Aorta (tissue), 5 donors: ENCODE data around the gene CDK5RAP3. TPM values are rescaled to one million over a fixed set of nuclear protein-coding genes. Genes with fewer than 3 reads are reported as not detected.
A peak's percentile ranks its signal among the peaks of the same experiment; 100 is the strongest.

ENCODE experiments used
- ATAC-seq: fragments of 200-7000 bp; cut with Tn5 transposase; one replicate; pipeline ENCODE4 v1.9.1; 2022; ENCODE audit warnings: moderate library complexity; ENCODE audit not compliant: low FRiP score
- DNase-seq, 2 donors: peaks; one replicate each; pipeline ENCODE4 v3.0.0-alpha.2; 2020
- H3K27ac ChIP-seq, 2 donors: one replicate each; pipeline ENCODE4 v1.5.1; 2013; ENCODE audit warnings: low read length in 2 of 2, mild to moderate bottlenecking in 2 of 2, moderate library complexity in 2 of 2, control low read depth in 1 of 2, inconsistent platforms in 1 of 2, low read depth in 1 of 2
- H3K27me3 ChIP-seq, 2 donors: one replicate each; pipeline ENCODE4 v1.6.1; 2013; ENCODE audit warnings: control low read depth in 1 of 2, low read length in 1 of 2, mild to moderate bottlenecking in 1 of 2, moderate library complexity in 1 of 2; ENCODE audit not compliant: insufficient read depth in 2 of 2, control insufficient read depth in 1 of 2
- H3K36me3 ChIP-seq, 2 donors: one replicate each; pipeline ENCODE4 v1.6.1; 2013; ENCODE audit warnings: control low read depth in 1 of 2, low read length in 1 of 2, mild to moderate bottlenecking in 1 of 2; ENCODE audit not compliant: insufficient read depth in 2 of 2, control insufficient read depth in 1 of 2
- H3K4me1 ChIP-seq, 2 donors: one replicate each; pipeline ENCODE4 v1.6.1; 2013; ENCODE audit warnings: low read length in 2 of 2, control low read depth in 1 of 2, mild to moderate bottlenecking in 1 of 2, moderate library complexity in 1 of 2; ENCODE audit not compliant: insufficient read depth in 2 of 2, control insufficient read depth in 1 of 2
- H3K4me3 ChIP-seq, 2 donors: one replicate each; pipeline ENCODE4 v1.5.1; 2013; ENCODE audit warnings: low read length in 2 of 2, control low read depth in 1 of 2, mild to moderate bottlenecking in 1 of 2
- H3K9me3 ChIP-seq: one replicate; pipeline ENCODE4 v1.6.1; 2013; ENCODE audit warnings: mild to moderate bottlenecking, low read length; ENCODE audit not compliant: control insufficient read depth
- WGBS, 2 donors: extraction: QIAGEN DNeasy Blood & Tissue Kit; methylation state at CpG; one replicate each; pipeline ENCODE4 v1.1.7; 2013; 5-methylcytosine and 5-hydroxymethylcytosine counted together
- intact Hi-C, 2 donors: fragments of 100-400 bp; cut with DNase I; formaldehyde crosslinking; loops; one replicate each; pipeline versions ENCODE4 v1.14.2 to v1.15.0; 2022
- polyA plus RNA-seq, 2 donors: library from polyadenylated mRNA; stranded (reverse); fragments of 200-250 nt; gene quantifications; one replicate each; pipeline ENCODE4 v1.2.3, GENCODE V29; 2013
- total RNA-seq, 2 donors: library from RNA; stranded (reverse); fragmentation: NEBNext Ultra II Directional; extraction: Animal tissue kit (Norgen Biotek cat#: 25700); gene quantifications; one replicate each; pipeline ENCODE4 v1.2.1, GENCODE V29; 2021
- donor health status: healthy with polysubstance abuse.
- donor health status: Bipolar disorder and iron deficiency.
- donor health status: DM: no; HTN: no; CAD: no.
- donor health status: DM: no; HTN: no; CAD: no.
- donor health status: DM: yes; HTN: yes; CAD: no.

Gene CDK5RAP3
- total and polyA plus RNA-seq, 4 donors, result 66.1 to 679 (median 148) TPM

DNA sequence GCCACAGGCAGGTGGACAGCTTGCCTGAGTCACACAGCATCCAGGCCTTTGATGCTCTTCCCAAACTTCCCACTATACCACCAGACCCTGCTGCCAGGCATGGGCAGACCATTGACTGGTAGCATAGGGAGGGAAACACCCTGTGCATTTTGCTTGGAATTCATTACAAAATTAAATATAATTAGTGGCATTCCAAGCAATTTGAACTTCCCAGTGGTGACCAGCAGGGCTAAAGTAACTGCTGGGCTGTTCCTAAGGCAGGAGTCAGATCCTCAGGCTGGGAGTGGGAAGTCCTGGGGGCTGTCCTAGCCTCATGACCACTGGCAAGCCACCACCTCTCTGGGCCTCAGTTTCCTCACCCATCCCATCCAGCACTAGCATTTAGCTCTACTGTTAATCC, 17.0 kb upstream of the CDK5RAP3 start:
- no peaks in the 10 kb centered on the region for H3K9me3 ChIP-seq
- peaks cover 0 to 2% of the 10 kb centered on the region in 2 donors for H3K36me3 ChIP-seq
- no peaks in the 10 kb centered on the region for H3K27me3 ChIP-seq
- intact Hi-C loops, result no loop called here
- H3K4me1 ChIP-seq, result no peaks in the 10 kb centered on the region
- no peak overlapping the region for H3K27ac ChIP-seq
- DNase-seq, result no peak
- no peak overlapping the region for H3K4me3 ChIP-seq
- no peak for ATAC-seq

DNA sequence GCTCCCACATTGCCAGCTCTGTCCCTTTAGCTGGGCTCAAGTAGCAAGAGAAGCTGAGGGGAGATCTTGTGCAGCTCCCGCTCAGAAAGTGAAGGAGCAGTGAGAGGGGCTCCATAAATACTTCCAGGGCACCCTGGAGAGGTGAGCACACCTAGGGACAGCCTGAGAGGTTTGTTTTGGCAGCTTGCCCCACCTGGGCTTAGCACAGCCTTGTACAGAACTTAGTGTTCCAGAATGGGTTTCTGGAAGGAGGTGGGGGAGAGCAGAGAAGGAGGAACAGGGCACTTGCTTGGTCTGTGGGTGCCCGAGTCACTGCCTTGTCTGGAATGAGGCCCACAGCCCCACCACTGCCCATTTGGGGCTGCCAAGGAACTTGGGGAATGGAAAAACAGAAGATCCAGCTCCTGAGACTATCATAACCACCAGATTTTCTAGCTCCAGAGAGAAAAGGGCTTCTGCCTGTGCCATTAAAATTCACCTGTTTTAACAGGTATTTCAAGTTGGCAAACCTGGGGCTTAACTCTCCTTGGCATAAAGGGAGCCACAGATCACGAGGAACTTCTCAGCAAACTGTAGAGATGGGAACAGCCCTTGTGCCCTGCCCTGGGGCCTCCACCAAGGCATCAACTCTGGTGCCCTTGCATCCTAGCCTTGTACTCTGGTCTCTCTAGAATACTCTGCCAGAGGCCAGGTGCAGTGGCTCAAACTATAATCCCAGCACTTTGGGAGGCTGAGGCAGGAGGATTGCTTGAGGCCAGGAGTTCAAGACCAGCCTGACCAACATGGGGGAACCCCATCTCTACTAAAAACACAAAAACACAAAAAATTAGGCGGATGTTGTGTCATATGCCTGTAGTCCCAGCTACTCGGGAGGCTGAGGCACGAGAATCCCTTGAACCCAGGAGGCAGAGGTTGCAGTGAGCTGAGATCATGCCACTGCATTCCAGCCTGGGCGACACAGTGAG, 15.1 kb upstream of the CDK5RAP3 start:
- H3K36me3 ChIP-seq, result peaks cover 0 to 2% of the 10 kb centered on the region in 2 donors
- DNase-seq (no peak), ATAC-seq (no peak)
- H3K27ac ChIP-seq, result no peak overlapping the region
- intact Hi-C loops, result no loop called here
- 78 to 83% methylated on average over 7 of the region's 7 CpGs for WGBS, 2 donors
- no peaks in the 10 kb centered on the region for H3K4me1 ChIP-seq
- H3K4me3 ChIP-seq, result no peak overlapping the region
- H3K9me3 ChIP-seq, result no peaks in the 10 kb centered on the region
- no peaks in the 10 kb centered on the region for H3K27me3 ChIP-seq

DNA sequence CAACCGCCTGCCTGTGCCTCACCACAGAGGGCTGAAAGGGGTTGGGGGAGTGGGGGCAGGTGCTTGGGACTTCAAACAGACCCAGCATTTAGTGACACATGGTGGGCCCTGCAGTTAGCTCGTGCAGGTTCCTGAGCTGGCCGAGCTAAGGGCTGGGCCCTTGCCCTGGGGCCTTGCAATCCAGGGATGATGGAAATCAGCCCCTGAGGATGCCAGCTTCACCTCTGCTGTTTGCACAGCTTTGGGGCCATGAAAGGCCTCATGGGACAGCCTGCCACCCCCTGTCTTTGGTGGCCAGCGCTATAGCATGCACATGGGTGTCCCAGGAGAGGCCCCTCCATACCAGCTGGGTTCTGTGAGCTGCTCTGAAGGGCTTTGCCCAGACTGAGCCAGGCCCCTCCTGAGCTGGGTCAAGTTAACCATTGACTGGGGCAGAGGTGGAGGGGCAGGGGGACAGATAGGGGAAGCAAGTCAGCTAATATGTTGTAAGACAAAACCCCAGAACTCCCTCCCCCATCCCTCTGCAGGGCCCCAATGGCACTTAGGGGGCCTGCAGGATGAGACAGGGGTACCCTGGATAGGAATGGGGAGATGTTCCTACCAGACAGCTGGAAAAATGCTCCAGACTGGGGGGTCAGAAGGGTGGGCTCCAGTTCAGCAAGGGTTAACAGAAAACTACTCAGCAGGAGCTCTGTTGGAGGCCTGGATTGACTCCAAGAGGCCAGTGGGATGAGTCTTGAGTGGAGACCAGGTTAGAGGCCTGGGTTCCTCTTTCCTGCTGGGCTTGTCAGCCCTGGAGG, 13.9 kb upstream of the CDK5RAP3 start:
- Histone ChIP-seq H3K27me3 (no peaks in the 10 kb centered on the region), H3K4me1 (no peaks in the 10 kb centered on the region), H3K4me3 (no peak overlapping the region), H3K36me3 (peaks cover 0 to 2% of the 10 kb centered on the region in 2 donors), H3K27ac (no peak overlapping the region), H3K9me3 (no peaks in the 10 kb centered on the region)
- WGBS, 2 donors, result 65 to 74% methylated on average over 4 of the region's 4 CpGs
- DNase-seq, result no peak
- intact Hi-C loops, result no loop called here
- ATAC-seq, result no peak

DNA sequence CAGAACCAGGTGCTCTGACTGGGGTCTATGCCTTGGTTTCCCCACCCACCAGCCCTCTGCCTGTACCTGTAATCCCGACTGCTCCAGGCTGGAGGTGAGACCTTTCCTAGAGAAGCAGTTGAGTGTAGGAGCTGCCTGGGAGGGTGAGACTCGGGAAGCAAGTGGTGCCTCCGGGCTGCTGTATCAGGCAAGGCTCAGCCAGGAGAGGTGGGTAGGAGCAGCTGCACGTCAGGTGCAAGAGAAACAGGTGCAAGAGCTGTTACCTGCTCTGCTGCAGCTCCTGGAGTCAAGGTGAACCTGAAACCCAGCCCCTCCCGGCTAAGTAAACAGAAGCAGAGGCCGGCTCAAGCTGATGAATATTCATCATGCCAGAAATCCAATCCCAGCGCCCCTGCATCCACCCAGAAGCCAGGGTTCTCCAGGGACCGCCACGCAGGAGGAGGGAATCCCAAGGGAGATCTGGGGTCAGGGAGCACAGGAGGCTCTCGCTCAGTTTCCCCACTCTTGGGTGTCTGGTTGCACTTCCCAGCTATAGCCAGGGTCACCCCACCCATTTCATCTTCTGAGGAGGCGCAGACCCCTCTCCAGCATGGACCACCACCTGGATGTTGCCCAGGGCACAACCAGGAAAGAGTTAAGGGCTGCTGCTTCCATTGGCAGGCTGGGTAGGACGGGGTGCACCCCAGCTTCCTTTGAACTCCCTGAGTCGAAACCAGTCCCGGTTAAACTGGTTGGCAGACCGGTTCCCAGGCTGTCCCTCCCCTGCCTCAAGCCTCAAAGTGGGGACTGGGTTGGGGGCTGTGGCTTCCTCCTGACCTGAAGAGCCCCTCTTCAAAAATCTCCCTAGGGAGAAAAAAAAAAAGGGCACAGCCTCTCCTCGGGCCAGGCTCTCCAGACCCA, 13.1 kb upstream of the CDK5RAP3 start, which contains the start of gene PRR15L:
Gene PRR15L (minus strand): TSS at position 293 of the 900 bp plus-strand sequence. CDS start 4,649 bp downstream, outside the sequence.
- no peaks in the 10 kb centered on the region for H3K27me3 ChIP-seq
- intact Hi-C loops, result no loop called here
- peaks cover 0 to 2% of the 10 kb centered on the region in 2 donors for H3K36me3 ChIP-seq
- H3K9me3 ChIP-seq, result no peaks in the 10 kb centered on the region
- DNase-seq (no peak), ATAC-seq (no peak)
- no peak within 1 kb of the TSS for H3K27ac ChIP-seq
- no peak within 1 kb of the TSS for H3K4me3 ChIP-seq
- WGBS, 2 donors, result 48 to 55% methylated on average over 16 of the region's 16 CpGs
- H3K4me1 ChIP-seq, result no peaks in the 10 kb centered on the region

DNA sequence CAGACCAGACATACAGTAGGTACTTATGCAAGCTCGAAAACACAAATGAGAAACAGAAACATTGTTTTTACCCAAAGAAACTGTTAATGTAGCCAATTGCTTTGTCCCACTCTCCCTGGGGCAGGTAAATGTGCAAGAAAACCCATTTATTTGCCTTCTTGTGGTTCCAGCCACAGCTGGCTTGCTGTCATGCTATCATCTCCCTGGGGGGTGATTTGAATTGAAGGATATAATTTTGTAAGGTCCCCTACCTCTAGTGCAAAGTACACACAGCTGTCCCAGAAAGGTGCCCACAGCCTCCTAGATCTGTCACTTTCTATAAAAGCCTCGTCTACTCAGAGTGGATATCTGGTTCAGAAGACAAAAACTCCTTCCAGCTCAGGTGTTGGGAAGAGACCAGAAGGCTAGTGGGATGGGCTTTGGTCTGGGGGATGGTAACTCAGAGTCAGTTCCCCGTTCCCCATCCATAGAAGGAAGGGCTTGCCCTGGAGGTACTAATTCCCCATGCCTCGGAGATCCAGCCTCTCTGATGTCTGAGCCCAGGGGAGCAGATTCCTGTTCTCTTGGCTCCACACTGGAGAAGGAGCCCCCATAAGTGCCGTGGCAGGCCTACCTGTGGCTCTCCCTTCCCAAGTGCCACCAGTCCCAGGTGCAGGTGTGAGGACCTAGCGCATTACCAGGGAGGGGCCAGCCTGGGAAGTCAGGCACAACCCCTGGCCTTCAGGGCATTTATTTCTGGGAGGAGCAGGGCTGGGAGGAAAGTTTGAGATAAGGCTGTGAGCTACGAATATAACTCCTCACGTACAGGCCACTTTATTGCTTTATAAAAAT, 10.9 kb upstream of the CDK5RAP3 start:
- ATAC-seq, result peak; percentile 8
- Histone ChIP-seq H3K9me3 (no peaks in the 10 kb centered on the region), H3K27ac (no peak overlapping the region), H3K4me3 (no peak overlapping the region), H3K4me1 (no peaks in the 10 kb centered on the region), H3K36me3 (no peaks in the 10 kb centered on the region), H3K27me3 (no peaks in the 10 kb centered on the region)
- WGBS, 2 donors, result 76 to 79% methylated on average over 8 of the region's 8 CpGs
- no peak for DNase-seq
- intact Hi-C loops, result no loop called here

DNA sequence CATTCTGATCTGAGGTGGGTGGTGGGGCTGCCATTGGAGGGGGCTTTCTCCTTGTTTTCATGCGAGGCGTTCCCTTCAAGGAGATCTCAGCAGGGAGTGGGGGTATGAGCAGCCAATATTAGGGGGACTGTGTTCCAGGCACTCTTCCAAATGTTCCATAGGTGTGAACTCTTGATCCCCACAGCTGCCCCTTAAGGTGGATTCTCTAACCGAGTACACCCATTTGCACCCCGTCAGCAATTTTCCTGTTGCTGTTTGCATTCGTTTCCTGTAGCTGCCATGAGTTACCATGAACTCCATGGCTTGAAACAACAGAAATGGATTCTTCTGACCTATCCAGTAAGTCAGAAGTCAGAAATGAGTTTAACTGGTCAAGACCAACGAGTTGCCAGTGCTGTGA, 9.5 kb upstream of the CDK5RAP3 start:
- Histone ChIP-seq H3K4me3 (no peak overlapping the region), H3K27me3 (no peaks in the 10 kb centered on the region), H3K36me3 (no peaks in the 10 kb centered on the region), H3K9me3 (no peaks in the 10 kb centered on the region), H3K4me1 (no peaks in the 10 kb centered on the region), H3K27ac (no peak overlapping the region)
- ATAC-seq (no peak), DNase-seq (no peak)
- intact Hi-C loops, result no loop called here
- 83 to 86% methylated on average over 6 of the region's 6 CpGs for WGBS, 2 donors

DNA sequence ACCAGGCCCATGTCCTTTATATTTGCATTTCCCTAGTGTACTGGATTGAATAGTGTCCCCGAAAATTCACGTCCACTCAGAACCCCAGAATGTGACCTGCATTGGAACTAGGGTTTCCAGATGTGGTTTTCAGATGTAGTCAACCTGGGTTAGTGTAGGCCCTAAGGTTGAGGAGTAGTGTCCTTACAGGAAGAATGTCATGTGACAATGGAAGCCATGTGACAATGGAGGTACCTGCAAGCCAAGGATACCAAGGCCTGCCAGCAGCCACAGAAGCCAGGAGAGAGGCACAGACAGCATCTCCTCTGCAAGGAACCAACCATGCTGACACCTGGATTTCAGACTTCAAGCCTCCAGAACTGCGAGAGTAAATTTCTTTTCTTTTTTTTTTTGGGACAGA, 8.0 kb upstream of the CDK5RAP3 start:
- H3K9me3 ChIP-seq, result no peaks in the 10 kb centered on the region
- intact Hi-C loops, result no loop called here
- no peaks in the 10 kb centered on the region for H3K4me1 ChIP-seq
- no peaks in the 10 kb centered on the region for H3K36me3 ChIP-seq
- H3K27me3 ChIP-seq, result no peaks in the 10 kb centered on the region
- no peak for ATAC-seq
- no peak overlapping the region for H3K27ac ChIP-seq
- no peak for DNase-seq
- H3K4me3 ChIP-seq, result no peak overlapping the region
- WGBS, 2 donors, result 79 to 97% methylated on average over 3 of the region's 3 CpGs
